ENCODE measurements around the gene TRIM52. TPM values are rescaled to one million over a fixed set of nuclear protein-coding genes. Genes with fewer than 3 reads are reported as not detected.

TRIM52 gene
- total and polyA plus RNA-seq, 4 donors: 13.2 to 35.8 (median 21.9) TPM

GRCh38 chr5:181243564-181244343, 17.2 kb downstream of the TRIM52 start, which contains the start of gene RACK1:
Gene RACK1, minus strand, starts transcription at chr5:181243906. Its CDS starts 106 bp downstream, at chr5:181243800.
- H3K36me3 ChIP-seq (ENCODE audit: control insufficient read depth, insufficient read depth, low read length): peaks cover 34% of the 10 kb centered on the region
- WGBS (ENCODE audit: insufficient coverage): 0% methylated on average over 45 of the region's 50 CpGs
- H3K27ac ChIP-seq (ENCODE audit: low read depth, low read length): peak within 1 kb of the TSS; percentile 98
- DNase-seq (ENCODE audit: low read depth in 4 of 6, low spot score in 6 of 6): peak; percentile 91 to 99 (median 96)
- H3K4me3 ChIP-seq (ENCODE audit: low read depth, low read length): peak within 1 kb of the TSS; percentile 98
- peaks cover 56% of the 10 kb centered on the region for H3K4me1 ChIP-seq (ENCODE audit: control insufficient read depth, insufficient read depth, low read length)
- H3K27me3 ChIP-seq (ENCODE audit: control insufficient read depth, insufficient read depth, low read length): no peaks in the 10 kb centered on the region
- H3K9me3 ChIP-seq (ENCODE audit: control insufficient read depth, insufficient read depth, low read length): no peaks in the 10 kb centered on the region

GRCh38 chr5:181243018-181243563, 17.9 kb downstream of the TRIM52 start:
- peak overlapping the region; percentile 98 for H3K27ac ChIP-seq (ENCODE audit: low read depth, low read length)
- peaks cover 41% of the 10 kb centered on the region for H3K36me3 ChIP-seq (ENCODE audit: control insufficient read depth, insufficient read depth, low read length)
- H3K27me3 ChIP-seq (ENCODE audit: control insufficient read depth, insufficient read depth, low read length): no peaks in the 10 kb centered on the region
- 0% methylated on average over 25 of the region's 25 CpGs for WGBS (ENCODE audit: insufficient coverage)
- no peaks in the 10 kb centered on the region for H3K9me3 ChIP-seq (ENCODE audit: control insufficient read depth, insufficient read depth, low read length)
- DNase-seq (ENCODE audit: low read depth in 4 of 6, low spot score in 6 of 6): peak in 1 of 6 donors; percentile 49
- H3K4me3 ChIP-seq (ENCODE audit: low read depth, low read length): peak overlapping the region; percentile 98
- peaks cover 52% of the 10 kb centered on the region for H3K4me1 ChIP-seq (ENCODE audit: control insufficient read depth, insufficient read depth, low read length)

DNA sequence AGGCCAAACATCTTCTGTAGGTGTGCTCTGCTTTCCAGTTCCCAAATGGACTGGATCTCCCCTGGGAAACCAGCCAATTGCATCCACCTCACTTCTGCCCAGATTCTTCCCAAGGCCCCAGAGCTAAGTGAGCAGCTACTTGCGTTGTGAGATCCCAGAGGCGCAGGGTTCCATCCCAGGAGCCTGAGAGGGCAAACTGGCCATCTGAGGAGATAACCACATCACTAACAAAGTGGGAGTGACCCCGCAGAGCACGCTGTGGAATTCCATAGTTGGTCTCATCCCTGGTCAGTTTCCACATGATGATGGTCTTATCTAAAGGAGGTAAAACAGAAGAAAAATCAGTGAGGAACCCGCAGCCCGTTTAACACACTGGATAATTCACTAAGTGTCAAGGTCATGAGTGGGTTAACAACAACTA, 18.9 kb downstream of the TRIM52 start:
- 60% methylated on average over 6 of the region's 6 CpGs for WGBS (ENCODE audit: insufficient coverage)
- H3K4me3 ChIP-seq (ENCODE audit: low read depth, low read length): peak overlapping the region; percentile 98
- H3K27ac ChIP-seq (ENCODE audit: low read depth, low read length): peak overlapping the region; percentile 98
- H3K9me3 ChIP-seq (ENCODE audit: control insufficient read depth, insufficient read depth, low read length): no peaks in the 10 kb centered on the region
- peaks cover 51% of the 10 kb centered on the region for H3K36me3 ChIP-seq (ENCODE audit: control insufficient read depth, insufficient read depth, low read length)
- DNase-seq (ENCODE audit: low read depth in 4 of 6, low spot score in 6 of 6): no peak
- H3K27me3 ChIP-seq (ENCODE audit: control insufficient read depth, insufficient read depth, low read length): no peaks in the 10 kb centered on the region
- peaks cover 42% of the 10 kb centered on the region for H3K4me1 ChIP-seq (ENCODE audit: control insufficient read depth, insufficient read depth, low read length)

DNA sequence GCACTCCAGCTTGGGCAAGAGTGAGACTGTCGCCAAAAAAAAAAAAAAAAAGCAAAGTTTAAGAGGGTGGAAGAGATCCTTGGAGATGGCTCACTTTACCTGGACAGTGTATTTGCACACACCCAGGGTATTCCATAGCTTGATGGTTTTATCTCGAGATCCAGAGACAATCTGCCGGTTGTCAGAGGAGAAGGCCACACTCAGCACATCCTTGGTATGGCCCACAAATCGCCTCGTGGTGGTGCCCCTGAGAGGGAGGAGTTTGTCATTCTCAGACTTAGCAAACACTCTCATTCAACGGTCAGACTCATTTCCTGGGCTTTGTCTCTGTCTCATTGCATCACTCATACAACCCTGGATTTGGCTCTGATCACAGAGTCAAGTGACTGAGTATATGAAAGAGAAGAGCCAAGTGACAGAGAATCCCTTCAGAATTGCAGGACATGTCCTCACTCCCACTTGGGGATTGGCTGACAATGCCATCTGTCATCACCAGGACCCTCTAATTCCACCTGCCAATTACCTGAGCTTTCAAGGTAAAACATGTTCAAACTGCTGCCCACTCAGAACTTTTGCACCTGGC, 19.5 kb downstream of the TRIM52 start:
- H3K4me1 ChIP-seq (ENCODE audit: control insufficient read depth, insufficient read depth, low read length): peaks cover 36% of the 10 kb centered on the region
- H3K36me3 ChIP-seq (ENCODE audit: control insufficient read depth, insufficient read depth, low read length): peaks cover 57% of the 10 kb centered on the region
- no CpG with 5 or more reads among the region's 6 CpGs for whole genome bisulfite sequencing (ENCODE audit: insufficient coverage)
- peak overlapping the region; percentile 98 for H3K4me3 ChIP-seq (ENCODE audit: low read depth, low read length)
- H3K27me3 ChIP-seq (ENCODE audit: control insufficient read depth, insufficient read depth, low read length): no peaks in the 10 kb centered on the region
- H3K9me3 ChIP-seq (ENCODE audit: control insufficient read depth, insufficient read depth, low read length): no peaks in the 10 kb centered on the region
- no peak for DNase-seq (ENCODE audit: low read depth in 4 of 6, low spot score in 6 of 6)
- no peak overlapping the region for H3K27ac ChIP-seq (ENCODE audit: low read depth, low read length)

DNA sequence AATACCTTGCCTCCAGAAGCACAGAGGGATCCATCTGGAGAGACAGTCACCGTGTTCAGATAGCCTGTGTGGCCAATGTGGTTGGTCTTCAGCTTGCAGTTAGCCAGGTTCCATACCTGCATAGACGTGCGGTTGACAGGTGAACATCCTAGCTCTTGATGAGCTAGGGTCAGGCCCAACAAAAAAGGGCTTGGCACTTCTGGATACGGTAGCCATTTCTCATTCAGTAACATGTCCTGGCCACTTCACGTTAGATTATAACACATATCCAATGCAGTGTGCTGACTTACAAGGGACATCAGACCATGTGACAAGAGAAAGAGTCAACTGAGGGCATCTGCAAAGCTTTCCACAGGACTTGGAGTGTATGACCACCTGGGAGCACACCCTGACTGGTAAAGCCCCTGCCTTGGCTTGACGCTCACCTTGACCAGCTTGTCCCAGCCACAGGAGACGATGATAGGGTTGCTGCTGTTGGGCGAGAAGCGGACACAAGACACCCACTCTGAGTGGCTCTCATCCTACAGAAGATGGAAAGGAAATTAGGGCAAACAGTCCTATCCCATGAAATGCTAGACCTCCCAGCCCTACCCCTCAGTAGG, 21.8 kb downstream of the TRIM52 start:
- no peak for DNase-seq (ENCODE audit: low read depth in 4 of 6, low spot score in 6 of 6)
- Histone ChIP-seq H3K4me1 (ENCODE audit: control insufficient read depth, insufficient read depth, low read length) (peaks cover 33% of the 10 kb centered on the region), H3K27me3 (ENCODE audit: control insufficient read depth, insufficient read depth, low read length) (no peaks in the 10 kb centered on the region), H3K9me3 (ENCODE audit: control insufficient read depth, insufficient read depth, low read length) (no peaks in the 10 kb centered on the region), H3K27ac (ENCODE audit: low read depth, low read length) (no peak overlapping the region), H3K4me3 (ENCODE audit: low read depth, low read length) (no peak overlapping the region), H3K36me3 (ENCODE audit: control insufficient read depth, insufficient read depth, low read length) (peaks cover 74% of the 10 kb centered on the region)
- WGBS (ENCODE audit: insufficient coverage): 95% methylated on average over 8 of the region's 9 CpGs

DNA sequence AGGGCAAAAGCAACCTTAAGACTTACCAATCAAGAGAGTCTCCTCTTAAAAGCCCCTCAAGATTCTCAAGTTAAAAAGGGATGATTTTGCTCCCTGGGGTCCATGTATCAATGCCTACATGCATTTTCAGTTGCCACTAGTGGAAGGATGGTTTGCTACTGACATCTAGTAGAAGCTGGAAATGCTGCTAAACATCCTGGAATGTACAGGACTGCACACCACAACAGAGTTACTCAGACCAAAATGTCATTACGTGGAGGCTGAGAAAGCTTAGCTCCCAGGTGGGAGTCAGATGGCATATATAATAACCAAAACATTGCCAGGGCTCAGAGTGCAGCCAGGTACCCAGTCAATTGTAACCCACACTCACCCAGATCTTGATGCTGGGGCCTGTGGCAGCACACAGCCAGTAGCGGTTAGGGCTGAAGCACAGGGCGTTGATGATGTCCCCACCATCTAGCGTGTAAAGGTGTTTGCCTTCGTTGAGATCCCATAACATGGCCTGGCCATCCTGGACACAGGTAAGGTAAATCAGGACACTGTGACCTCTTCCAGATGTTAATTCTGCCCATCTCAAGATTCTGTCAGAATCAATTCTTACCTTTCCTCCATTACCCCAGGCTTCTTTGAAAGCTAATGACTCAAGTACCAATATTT, 23.1 kb downstream of the TRIM52 start:
- Histone ChIP-seq H3K27me3 (ENCODE audit: control insufficient read depth, insufficient read depth, low read length) (no peaks in the 10 kb centered on the region), H3K27ac (ENCODE audit: low read depth, low read length) (no peak overlapping the region), H3K36me3 (ENCODE audit: control insufficient read depth, insufficient read depth, low read length) (peaks cover 87% of the 10 kb centered on the region), H3K4me3 (ENCODE audit: low read depth, low read length) (no peak overlapping the region), H3K4me1 (ENCODE audit: control insufficient read depth, insufficient read depth, low read length) (peaks cover 33% of the 10 kb centered on the region), H3K9me3 (ENCODE audit: control insufficient read depth, insufficient read depth, low read length) (no peaks in the 10 kb centered on the region)
- DNase-seq (ENCODE audit: low read depth in 4 of 6, low spot score in 6 of 6): no peak
- WGBS (ENCODE audit: insufficient coverage): 95% methylated on average over 4 of the region's 5 CpGs

DNA sequence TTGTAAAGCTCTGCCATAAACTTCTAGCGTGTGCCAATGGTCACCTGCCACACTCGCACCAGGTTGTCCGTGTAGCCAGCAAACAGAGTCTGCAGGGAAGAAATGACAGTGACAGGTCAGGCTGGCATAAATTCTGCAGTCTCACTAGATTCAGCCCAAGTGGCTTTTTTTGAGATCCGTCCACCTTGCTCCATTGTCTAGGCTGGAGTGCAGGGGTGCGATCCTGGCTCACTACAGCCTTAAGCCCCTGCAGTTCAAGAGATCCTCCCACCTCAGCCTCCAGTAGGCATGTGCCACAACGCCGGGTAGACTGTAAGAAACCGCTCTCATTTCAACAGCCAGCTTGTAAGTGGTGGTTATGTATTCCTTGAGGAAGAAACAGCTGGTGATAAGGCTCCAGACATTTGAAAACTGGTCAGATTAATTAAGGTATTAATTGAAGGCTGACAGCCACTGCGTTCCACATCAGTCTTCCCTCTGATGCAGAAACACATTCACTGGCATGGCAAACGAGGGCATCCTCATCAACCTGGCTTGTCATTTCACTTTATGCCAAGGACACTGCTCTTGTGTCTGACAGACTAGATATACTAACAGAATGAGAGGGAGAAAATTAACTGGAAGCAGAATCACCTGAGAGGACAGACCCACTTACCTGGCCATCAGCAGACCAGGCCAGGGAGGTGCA, 23.8 kb downstream of the TRIM52 start:
- Histone ChIP-seq H3K27ac (ENCODE audit: low read depth, low read length) (no peak overlapping the region), H3K27me3 (ENCODE audit: control insufficient read depth, insufficient read depth, low read length) (no peaks in the 10 kb centered on the region), H3K4me3 (ENCODE audit: low read depth, low read length) (no peak overlapping the region), H3K9me3 (ENCODE audit: control insufficient read depth, insufficient read depth, low read length) (no peaks in the 10 kb centered on the region), H3K4me1 (ENCODE audit: control insufficient read depth, insufficient read depth, low read length) (peaks cover 27% of the 10 kb centered on the region), H3K36me3 (ENCODE audit: control insufficient read depth, insufficient read depth, low read length) (peaks cover 93% of the 10 kb centered on the region)
- no peak for DNase-seq (ENCODE audit: low read depth in 4 of 6, low spot score in 6 of 6)
- 81% methylated on average over 5 of the region's 10 CpGs for WGBS (ENCODE audit: insufficient coverage)

- Histone ChIP-seq H3K36me3 (ENCODE audit: control insufficient read depth, insufficient read depth, low read length) (peaks cover 90% of the 10 kb centered on the region), H3K27me3 (ENCODE audit: control insufficient read depth, insufficient read depth, low read length) (no peaks in the 10 kb centered on the region), H3K9me3 (ENCODE audit: control insufficient read depth, insufficient read depth, low read length) (no peaks in the 10 kb centered on the region), H3K27ac (ENCODE audit: low read depth, low read length) (no peak overlapping the region), H3K4me1 (ENCODE audit: control insufficient read depth, insufficient read depth, low read length) (peaks cover 22% of the 10 kb centered on the region), H3K4me3 (ENCODE audit: low read depth, low read length) (no peak overlapping the region)
- 100% methylated on average over 2 of the region's 6 CpGs for WGBS (ENCODE audit: insufficient coverage)
- DNase-seq (ENCODE audit: low read depth in 4 of 6, low spot score in 6 of 6): no peak
Measured at GRCh38 chr5:181236471-181236870, 24.5 kb downstream of the TRIM52 start.

Data from spinal cord (tissue), 10 donors.